ENCODE measurements around the gene KAZN. TPM values are rescaled to one million over a fixed set of nuclear protein-coding genes. Genes with fewer than 3 reads are reported as not detected.

The KAZN gene
- total and polyA plus RNA-seq, 2 of the 8 experiments (the other 6 are each of a cell fraction or from before 2014, with no cell fraction given) = 3.7 to 11.8 TPM

DNA sequence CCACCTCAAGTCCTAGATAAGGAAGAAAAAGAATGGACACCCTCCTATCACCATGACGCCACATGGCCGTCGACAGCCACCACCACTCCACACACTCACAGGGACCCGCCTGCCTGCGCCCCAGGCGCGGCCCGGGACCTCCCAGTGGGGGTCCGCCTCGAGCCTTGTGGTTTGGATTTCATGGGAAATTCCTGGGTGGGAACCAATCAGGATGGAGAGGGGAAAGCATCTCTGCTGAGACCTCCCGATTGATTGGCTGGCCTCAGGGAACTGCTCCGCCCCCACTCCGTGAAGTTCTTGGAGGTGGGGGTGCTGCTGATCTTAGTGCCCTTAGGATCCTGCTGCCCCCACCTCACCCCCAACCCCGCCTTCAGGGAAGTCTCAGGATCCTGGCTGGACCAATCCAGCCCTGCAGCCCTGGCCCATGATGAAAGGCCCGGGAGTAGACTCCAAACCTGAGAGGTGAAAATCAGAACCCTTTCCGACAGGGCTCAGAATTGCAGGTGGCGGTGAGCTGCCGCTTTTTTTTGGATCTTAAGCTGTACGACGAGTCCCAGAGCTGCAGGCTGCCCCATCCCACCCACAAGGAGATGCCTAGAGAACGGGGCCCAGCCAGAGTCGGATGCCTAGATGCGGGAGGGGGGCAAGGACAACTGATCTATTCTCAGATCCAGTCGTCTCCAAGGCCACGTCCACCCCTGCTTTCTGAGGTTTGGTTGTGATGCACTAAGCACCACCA, 526.0 kb downstream of the KAZN start:
- WGBS, 2 experiments (ENCODE audit: extremely low coverage in 1 of 2, insufficient coverage in 1 of 2, insufficient read length in 1 of 2, insufficient replicate concordance in 2 of 2, low coverage in 1 of 2, low lambda C conversion rate in 2 of 2, missing lambda C conversion rate in 1 of 2) = 87% methylated on average over 25 of the region's 25 CpGs; no CpG with 5 or more reads in 1 of the 2 experiments
- Histone ChIP-seq H4K5ac (ENCODE audit: insufficient read length, low read depth, low read length) (no peak overlapping the region), H3K18ac (ENCODE audit: extremely low read depth, low read length) (no peak overlapping the region), H3K4me3 (ENCODE audit: extremely low read depth in 1 of 4, insufficient read depth in 2 of 4, low read depth in 3 of 4, low read length in 4 of 4) (no peak overlapping the region), H4K91ac (replicated peaks; ENCODE audit: insufficient read length, low read length) (no peak overlapping the region), H3K27ac (ENCODE audit: low read depth, low read length) (no peak overlapping the region), H3K4me1 (replicated peaks in 1 of 4; ENCODE audit: control insufficient read depth in 3 of 4, insufficient read depth in 4 of 4, low read length in 3 of 4) (no peaks in the 10 kb centered on the region), H2BK5ac (ENCODE audit: low read depth, low read length) (no peak overlapping the region), H3K14ac (ENCODE audit: insufficient read length) (no peak overlapping the region), H3K23me2 (ENCODE audit: low read depth, low read length) (no peaks in the 10 kb centered on the region), H2BK15ac (ENCODE audit: low read length) (no peak overlapping the region), H4K20me1 (replicated peaks in 1 of 2; ENCODE audit: control insufficient read depth in 1 of 2, insufficient read depth in 2 of 2, low read length in 2 of 2) (no peaks in the 10 kb centered on the region), H2BK20ac (ENCODE audit: low read length) (0 out of 2 replicates have a peak overlapping the region, but pooled peaks have one; percentile 15), H4K8ac (ENCODE audit: extremely low read depth, insufficient read depth, low read length) (no peak overlapping the region; the same call in 1 of the 2 replicates), H3K23ac (ENCODE audit: insufficient read length) (no peak overlapping the region), H3K4ac (replicated peaks; ENCODE audit: insufficient read length, low read depth, low read length) (no peak overlapping the region), H2AFZ (ENCODE audit: low read length) (no peak overlapping the region), H2BK120ac (replicated peaks; ENCODE audit: low read depth, low read length) (no peak overlapping the region), H3K56ac (replicated peaks; ENCODE audit: insufficient read length, low read depth, low read length) (no peak overlapping the region), H3K36me3 (ENCODE audit: control insufficient read depth in 2 of 4, insufficient read depth in 4 of 4, low read length in 3 of 4) (no peaks in the 10 kb centered on the region), H3K79me2 (ENCODE audit: control insufficient read depth in 1 of 2, insufficient read depth in 2 of 2, low read length in 2 of 2) (no peaks in the 10 kb centered on the region), H3K79me1 (ENCODE audit: low read depth, low read length) (no peaks in the 10 kb centered on the region), H3K9ac (replicated peaks in 1 of 4; ENCODE audit: extremely low read depth in 1 of 4, low read depth in 3 of 4, low read length in 3 of 4) (no peak overlapping the region), H3K4me2 (ENCODE audit: insufficient read depth in 1 of 2, low read depth in 2 of 2, low read length in 2 of 2) (no peak overlapping the region), H2AK5ac (ENCODE audit: low read depth, low read length) (no peak overlapping the region), H2BK12ac (ENCODE audit: low read depth, low read length) (no peak overlapping the region), H3K27me3 (replicated peaks in 1 of 4; ENCODE audit: control insufficient read depth in 3 of 4, extremely low read depth in 1 of 4, insufficient read depth in 3 of 4, low read length in 3 of 4) (no peaks in the 10 kb centered on the region), H3K9me3 (ENCODE audit: insufficient read depth in 2 of 2, low read depth in 1 of 2, low read length in 1 of 2) (peaks cover 0 to 3% of the 10 kb centered on the region in 2 experiments; a peak in 1 of 4 replicates)
- FAIRE-seq (no peak), DNase-seq (ENCODE audit: low read depth in 1 of 2, low spot score in 2 of 2) (no peak)
- POLR2A ChIA-PET (ENCODE audit: partially characterized antibody) = no interaction called here
- CTCF ChIA-PET (ENCODE audit: partially characterized antibody) = interaction anchor here (0.6 to 4.8 kb wide), 2 partner anchors 13 kb away, joined by 3 to 24 read pairs; no protein-coding TSS in a partner anchor
- TF ChIP-seq SP2 (IDR thresholded peaks at IDR 0.05; ENCODE audit: low read length) (no peak), BCL11A (IDR thresholded peaks at IDR 0.05; ENCODE audit: low read depth in 2 of 2, low read length in 2 of 2) (no peak), YY1 (IDR thresholded peaks at IDR 0.05; ENCODE audit: low read depth, low read length) (no peak), GABPA (IDR thresholded peaks at IDR 0.05; ENCODE audit: borderline replicate concordance, insufficient read depth, low read length) (no peak)
